MCF 10A (cell line): ENCODE results near the gene FCAMR. TPM values are rescaled to one million over a fixed set of nuclear protein-coding genes. Genes with fewer than 3 reads are reported as not detected.
A peak's percentile ranks its signal among the peaks of the same experiment; 100 is the strongest.

ENCODE experiments used
- Bru-seq: library from RNA; stranded (reverse); fragments of 400-500 nt; gene quantifications from one replicate; lab custom pipeline; 2021; lab: Mats Ljungman, UMichigan
- BruChase-seq, 2 experiments: library from RNA; stranded (reverse); fragments of 400-500 nt; gene quantifications; one replicate each; lab custom pipeline; 2021; lab: Mats Ljungman, UMichigan
- BruUV-seq: library from RNA; stranded (reverse); fragments of 400-500 nt; replicated peaks from 2 replicates; lab custom pipeline; 2021; lab: Mats Ljungman, UMichigan
- CTCF ChIA-PET: fragments of 300-600 bp; sonication (Branson Sonifier 250); formaldehyde crosslinking; extraction: SDS; loops from one replicate; lab custom pipeline; 2021; ENCODE audit warnings: antibody characterized with exemption, inconsistent platforms; lab: Yijun Ruan, JAX
- POLR2A ChIA-PET: fragments of 300-600, 350-650 bp; sonication (Branson Sonifier 250); formaldehyde crosslinking; extraction: SDS; loops from one replicate; lab custom pipeline; 2020; ENCODE audit warnings: antibody characterized with exemption, inconsistent platforms; lab: Yijun Ruan, JAX
- DNase-seq: peaks from one replicate; pipeline ENCODE4 v3.0.0-alpha.2; 2018; ENCODE audit not compliant: unreplicated experiment
- H3K27ac Mint-ChIP-seq: one replicate; pipeline ENCODE4 v1.8.0; 2022; ENCODE audit warnings: mild to moderate bottlenecking, low read depth, mixed read lengths; ENCODE audit not compliant: unreplicated experiment
- H3K27me3 Mint-ChIP-seq: one replicate; pipeline ENCODE4 v1.8.0; 2022; ENCODE audit warnings: mixed read lengths; ENCODE audit not compliant: insufficient read depth, unreplicated experiment
- H3K36me3 Mint-ChIP-seq: one replicate; pipeline ENCODE4 v1.8.0; 2022; ENCODE audit warnings: mild to moderate bottlenecking, moderate library complexity, mixed read lengths; ENCODE audit not compliant: insufficient read depth, unreplicated experiment
- H3K4me1 Mint-ChIP-seq: one replicate; pipeline ENCODE4 v1.8.0; 2022; ENCODE audit warnings: mixed read lengths; ENCODE audit not compliant: insufficient read depth, unreplicated experiment
- H3K4me3 Mint-ChIP-seq: one replicate; pipeline ENCODE4 v1.8.0; 2022; ENCODE audit warnings: mild to moderate bottlenecking, moderate library complexity, mixed read lengths; ENCODE audit not compliant: unreplicated experiment
- H3K9me3 Mint-ChIP-seq: one replicate; pipeline ENCODE4 v1.8.0; 2022; ENCODE audit warnings: mixed read lengths; ENCODE audit not compliant: unreplicated experiment
- intact Hi-C: fragments of 100-400 bp; cut with micrococcal nuclease; formaldehyde crosslinking; loops from 2 replicates; pipeline ENCODE4 v1.14.1; 2022
- long read RNA-seq: library from polyadenylated mRNA; stranded (forward); transcript quantifications from one replicate; pipeline ENCODE4 v2.0.0, GENCODE V29; 2022
- total RNA-seq: library from RNA; stranded (reverse); gene quantifications from 2 replicates; pipeline ENCODE4 v1.2.3, GENCODE V29; 2022
- TF ChIP-seq, protein P1 (sequence below): fragments of 200-600 bp; IDR thresholded peaks from one replicate; pipeline ENCODE4 v1.8.0; 2022; ENCODE audit warnings: antibody characterized with exemption, mild to moderate bottlenecking; ENCODE audit not compliant: unreplicated experiment

Gene FCAMR, protein sequence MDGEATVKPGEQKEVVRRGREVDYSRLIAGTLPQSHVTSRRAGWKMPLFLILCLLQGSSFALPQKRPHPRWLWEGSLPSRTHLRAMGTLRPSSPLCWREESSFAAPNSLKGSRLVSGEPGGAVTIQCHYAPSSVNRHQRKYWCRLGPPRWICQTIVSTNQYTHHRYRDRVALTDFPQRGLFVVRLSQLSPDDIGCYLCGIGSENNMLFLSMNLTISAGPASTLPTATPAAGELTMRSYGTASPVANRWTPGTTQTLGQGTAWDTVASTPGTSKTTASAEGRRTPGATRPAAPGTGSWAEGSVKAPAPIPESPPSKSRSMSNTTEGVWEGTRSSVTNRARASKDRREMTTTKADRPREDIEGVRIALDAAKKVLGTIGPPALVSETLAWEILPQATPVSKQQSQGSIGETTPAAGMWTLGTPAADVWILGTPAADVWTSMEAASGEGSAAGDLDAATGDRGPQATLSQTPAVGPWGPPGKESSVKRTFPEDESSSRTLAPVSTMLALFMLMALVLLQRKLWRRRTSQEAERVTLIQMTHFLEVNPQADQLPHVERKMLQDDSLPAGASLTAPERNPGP
- total RNA-seq (not detected in 2 replicates), Bru-seq, nascent RNA (percentile 8 among the genes with signal in this experiment), BruChase-seq, experiment 1, labeled RNA remaining after a 6-hour chase (percentile 7 among the genes with signal in this experiment), BruChase-seq, experiment 2, labeled RNA remaining after a 2-hour chase (not detected)
- long read RNA-seq, result 0 reads

DNA sequence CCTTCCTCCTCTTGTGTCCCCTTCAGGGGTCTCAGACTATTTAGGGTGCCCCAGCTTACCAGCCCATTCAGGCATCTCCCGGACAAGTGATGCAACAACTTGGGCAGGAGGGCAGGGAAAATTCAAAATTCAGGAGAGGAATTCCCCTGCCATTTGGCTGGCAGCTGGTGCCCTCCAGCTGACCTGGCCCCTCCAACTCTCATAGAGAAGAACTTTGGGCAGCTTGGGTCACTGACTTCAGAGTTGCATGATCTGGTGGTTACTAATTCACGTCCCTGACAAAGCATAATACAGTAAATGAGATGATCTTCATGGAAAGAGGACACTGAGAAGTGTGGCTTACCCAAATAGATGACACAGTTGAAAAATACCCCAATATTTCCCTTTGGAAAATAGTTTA lies at the start of gene FCAMR:
Gene FCAMR, minus strand, starts transcription at position 15 of the 400 bp plus-strand sequence. CDS start 335 bp downstream, outside the sequence.
- H3K27me3 Mint-ChIP-seq, result peaks cover 27% of the 10 kb centered on the region
- no peak within 1 kb of the TSS for H3K27ac Mint-ChIP-seq
- DNase-seq, result no peak
- H3K36me3 Mint-ChIP-seq, result no peaks in the 10 kb centered on the region
- ChIA-PET CTCF (interaction anchor here (0.6 to 10.0 kb wide), 15 partner anchors 9 to 481 kb away, joined by 3 to 161 read pairs (median 4); partner anchors contain the start of gene EIF2D), POLR2A (interaction anchor here (0.5 to 4.4 kb wide), 3 partner anchors 8 to 1249 kb away, joined by 3 to 29 read pairs (median 3); no protein-coding TSS in a partner anchor)
- TF ChIP-seq, protein P1, sequence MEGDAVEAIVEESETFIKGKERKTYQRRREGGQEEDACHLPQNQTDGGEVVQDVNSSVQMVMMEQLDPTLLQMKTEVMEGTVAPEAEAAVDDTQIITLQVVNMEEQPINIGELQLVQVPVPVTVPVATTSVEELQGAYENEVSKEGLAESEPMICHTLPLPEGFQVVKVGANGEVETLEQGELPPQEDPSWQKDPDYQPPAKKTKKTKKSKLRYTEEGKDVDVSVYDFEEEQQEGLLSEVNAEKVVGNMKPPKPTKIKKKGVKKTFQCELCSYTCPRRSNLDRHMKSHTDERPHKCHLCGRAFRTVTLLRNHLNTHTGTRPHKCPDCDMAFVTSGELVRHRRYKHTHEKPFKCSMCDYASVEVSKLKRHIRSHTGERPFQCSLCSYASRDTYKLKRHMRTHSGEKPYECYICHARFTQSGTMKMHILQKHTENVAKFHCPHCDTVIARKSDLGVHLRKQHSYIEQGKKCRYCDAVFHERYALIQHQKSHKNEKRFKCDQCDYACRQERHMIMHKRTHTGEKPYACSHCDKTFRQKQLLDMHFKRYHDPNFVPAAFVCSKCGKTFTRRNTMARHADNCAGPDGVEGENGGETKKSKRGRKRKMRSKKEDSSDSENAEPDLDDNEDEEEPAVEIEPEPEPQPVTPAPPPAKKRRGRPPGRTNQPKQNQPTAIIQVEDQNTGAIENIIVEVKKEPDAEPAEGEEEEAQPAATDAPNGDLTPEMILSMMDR, result no peak
- intact Hi-C loops, result no loop called here
- no TSS peak for BruUV-seq
- H3K9me3 Mint-ChIP-seq, result no peaks in the 10 kb centered on the region
- H3K4me3 Mint-ChIP-seq, result no peak within 1 kb of the TSS
- H3K4me1 Mint-ChIP-seq, result no peaks in the 10 kb centered on the region

DNA sequence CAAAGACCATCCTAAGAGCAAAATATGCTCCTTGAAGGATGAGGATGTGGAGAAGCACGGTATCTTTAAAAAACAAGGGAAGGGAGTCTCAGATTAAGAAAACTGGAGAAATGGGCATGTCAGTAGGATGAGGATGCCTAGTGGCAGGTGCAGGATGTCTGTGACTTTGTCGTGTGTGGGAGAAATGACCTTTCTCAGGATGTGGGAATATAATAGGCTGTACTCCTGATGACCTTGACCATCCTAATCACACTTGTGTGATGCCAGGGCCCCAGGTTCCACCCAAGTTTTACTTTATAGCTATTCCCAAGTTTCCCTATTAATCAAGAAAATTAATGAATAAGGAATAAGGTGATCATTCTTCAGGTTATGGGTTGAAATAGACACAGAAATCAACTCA lies 49.4 kb upstream of the FCAMR start:
- TF ChIP-seq, protein P1, result no peak
- intact Hi-C loops, result no loop called here
- Mint-ChIP-seq H3K4me3 (peak overlapping the region; percentile 5), H3K9me3 (no peaks in the 10 kb centered on the region), H3K4me1 (peaks cover 55% of the 10 kb centered on the region), H3K36me3 (peaks cover 20% of the 10 kb centered on the region), H3K27me3 (no peaks in the 10 kb centered on the region), H3K27ac (peak overlapping the region; percentile 60)
- no peak for DNase-seq
- ChIA-PET POLR2A (interaction anchor here (0.6 to 27.1 kb wide), 15 partner anchors 17 to 446 kb away, joined by 3 to 2100 read pairs (median 4); partner anchors contain the start of genes C1orf116, CD55, DYRK3 and PFKFB2), CTCF (interaction anchor here (0.8 to 17.4 kb wide), 9 partner anchors 8 to 225 kb away, joined by 3 to 280 read pairs (median 6); partner anchors contain the start of genes C1orf116 and YOD1)
- BruUV-seq, result TSS peak; percentile 82

DNA sequence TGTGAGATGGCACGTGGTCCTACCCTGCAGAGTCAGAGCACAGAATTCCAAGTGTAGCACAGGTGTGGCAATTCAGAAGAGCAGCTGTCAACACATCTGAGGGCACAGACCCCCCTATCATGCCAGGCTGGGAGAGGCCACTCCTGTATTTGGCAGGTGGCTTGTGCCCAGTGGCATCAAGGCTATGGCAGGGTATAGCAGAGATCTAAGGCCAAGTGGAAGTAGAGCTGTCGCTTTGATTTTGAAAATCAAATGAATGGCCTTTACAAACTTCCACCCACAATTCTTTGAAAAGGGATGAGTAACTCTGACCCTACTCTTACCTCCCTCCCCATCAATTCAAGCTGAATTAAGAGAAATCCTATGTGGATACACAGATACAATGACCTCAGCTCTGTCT lies 48.9 kb upstream of the FCAMR start:
- H3K4me3 Mint-ChIP-seq, result no peak overlapping the region
- intact Hi-C loops, result no loop called here
- H3K27me3 Mint-ChIP-seq, result no peaks in the 10 kb centered on the region
- H3K9me3 Mint-ChIP-seq, result no peaks in the 10 kb centered on the region
- POLR2A ChIA-PET, result interaction anchor here (0.7 to 27.1 kb wide), 8 partner anchors 16 to 445 kb away, joined by 3 to 2100 read pairs (median 13); partner anchors contain the start of genes C1orf116, CD55, DYRK3 and PFKFB2
- no TSS peak for BruUV-seq
- no peak for DNase-seq
- H3K27ac Mint-ChIP-seq, result peak overlapping the region; percentile 60
- H3K36me3 Mint-ChIP-seq, result peaks cover 15% of the 10 kb centered on the region
- CTCF ChIA-PET, result interaction anchor here (0.6 to 17.4 kb wide), 12 partner anchors 8 to 263 kb away, joined by 3 to 280 read pairs (median 6); partner anchors contain the start of gene C1orf116
- TF ChIP-seq, protein P1, result no peak
- H3K4me1 Mint-ChIP-seq, result peaks cover 50% of the 10 kb centered on the region
